Measurements from ENCODE around the gene GRM4.

GRM4 gene

GRCh38 chr6:34113532-34113931, 32.4 kb downstream of the GRM4 start:
- Histone ChIP-seq H3K4me3 (no peak overlapping the region), H3K27ac (no peak overlapping the region)
- DNase-seq (ENCODE audit: low spot score): no peak
- TF ChIP-seq CTCF (IDR thresholded peaks at IDR 0.05): no peak

DNA sequence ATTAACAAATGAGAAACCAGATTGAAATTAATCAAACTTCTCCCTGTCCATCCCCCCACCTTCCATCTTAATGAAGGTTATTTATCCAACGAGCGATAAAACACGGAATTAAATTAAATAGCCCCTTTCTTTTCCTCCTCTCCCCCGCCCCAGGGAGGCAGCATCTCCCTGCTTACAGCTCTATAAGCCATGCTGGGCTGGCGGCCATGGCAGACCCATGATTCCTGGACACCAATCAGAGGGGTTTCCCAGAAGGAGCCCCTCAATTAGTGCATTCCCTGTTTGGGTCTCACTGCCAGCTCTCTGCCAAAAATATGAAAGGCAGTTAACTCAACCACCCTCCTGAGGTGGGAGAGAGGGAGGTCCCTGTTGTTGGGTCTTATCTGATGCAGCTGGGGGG, 33.8 kb downstream of the GRM4 start:
- TF ChIP-seq CTCF (IDR thresholded peaks at IDR 0.05): no peak
- no peak for DNase-seq (ENCODE audit: low spot score)
- Histone ChIP-seq H3K4me3 (no peak overlapping the region), H3K27ac (no peak overlapping the region)

GRCh38 chr6:34110610-34111009, 35.3 kb downstream of the GRM4 start:
- no peak overlapping the region for H3K4me3 ChIP-seq
- H3K27ac ChIP-seq: no peak overlapping the region
- no peak for TF ChIP-seq CTCF (IDR thresholded peaks at IDR 0.05)
- DNase-seq (ENCODE audit: low spot score): no peak

DNA sequence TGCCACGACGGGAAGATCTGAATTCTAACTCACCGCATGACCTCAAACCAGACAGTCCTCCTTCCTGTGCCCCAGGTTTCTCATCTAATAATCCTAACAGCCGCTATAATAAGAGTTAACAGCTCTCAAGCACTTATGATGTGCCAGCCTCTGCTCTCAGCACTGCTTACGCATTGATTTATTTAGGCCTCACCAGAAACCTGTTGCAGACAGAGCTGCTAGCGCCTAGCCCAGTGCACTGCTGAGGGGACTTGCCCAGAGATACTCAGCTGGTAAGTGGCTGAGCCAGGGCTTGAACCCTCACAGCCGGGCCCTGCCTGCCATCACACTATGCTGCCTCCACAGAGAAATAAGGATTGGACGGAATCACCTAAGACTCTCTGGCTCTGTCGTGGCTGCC, 37.7 kb downstream of the GRM4 start:
- no peak overlapping the region for H3K27ac ChIP-seq
- DNase-seq (ENCODE audit: low spot score): no peak
- TF ChIP-seq CTCF (IDR thresholded peaks at IDR 0.05): no peak

GRCh38 chr6:34106900-34107299, 39.0 kb downstream of the GRM4 start:
- no peak overlapping the region for H3K27ac ChIP-seq
- TF ChIP-seq CTCF (IDR thresholded peaks at IDR 0.05): no peak
- no peak overlapping the region for H3K4me3 ChIP-seq
- no peak for DNase-seq (ENCODE audit: low spot score)

More for the DNA sequence above, 37.7 kb downstream of the GRM4 start:
- H3K4me3 ChIP-seq: no peak overlapping the region

- no peak for TF ChIP-seq CTCF (IDR thresholded peaks at IDR 0.05)
- H3K4me3 ChIP-seq: no peak overlapping the region
- no peak for DNase-seq (ENCODE audit: low spot score)
- no peak overlapping the region for H3K27ac ChIP-seq
Measured at GRCh38 chr6:34106421-34106820, 39.5 kb downstream of the GRM4 start.

DNA sequence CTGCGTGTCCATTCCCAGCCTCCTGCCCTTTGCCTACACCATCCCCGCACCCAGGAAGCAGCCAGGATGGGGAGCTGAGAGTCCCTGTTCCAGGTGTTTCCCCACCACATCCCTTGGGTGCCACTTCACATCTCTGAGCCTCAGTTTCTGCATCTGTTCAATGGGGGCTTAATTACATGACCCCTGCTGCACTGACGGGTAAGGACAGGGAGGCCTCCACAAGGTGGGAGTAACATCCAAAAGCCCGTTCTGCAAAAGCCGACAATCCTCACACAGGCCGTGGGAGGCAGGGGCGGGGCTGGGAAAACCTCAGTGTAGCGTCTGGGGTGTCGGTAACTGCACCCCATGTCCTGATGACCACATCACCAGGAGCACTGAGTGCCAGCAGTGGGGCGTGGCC, 41.3 kb downstream of the GRM4 start:
- no peak for TF ChIP-seq CTCF (IDR thresholded peaks at IDR 0.05)
- no peak overlapping the region for H3K4me3 ChIP-seq
- H3K27ac ChIP-seq: no peak overlapping the region
- no peak for DNase-seq (ENCODE audit: low spot score)

Data from coronary artery (tissue), 2 donors.